Breast epithelium (tissue), 4 donors: ENCODE measurements around the gene MARCKS. TPM values are rescaled to one million over a fixed set of nuclear protein-coding genes. Genes with fewer than 3 reads are reported as not detected.

ENCODE experiments used
- DNase-seq, 2 donors: peaks; one replicate each; pipeline ENCODE4 v3.0.0-alpha.2; 2019; ENCODE audit warnings: low spot score in 2 of 2
- H3K27ac ChIP-seq, 2 donors: fragments of 200-600 bp; sonication (generic) in 1 of 2; one replicate each; pipeline ENCODE4 v1.5.1; 2016 to 2019; ENCODE audit warnings: mild to moderate bottlenecking in 1 of 2
- H3K27me3 ChIP-seq, 2 donors: fragments of 200-600 bp; sonication (generic) in 1 of 2; one replicate each; pipeline versions ENCODE4 v1.5.1 to v1.6.0; 2017 to 2019; ENCODE audit warnings: control low read depth in 1 of 2, mild to moderate bottlenecking in 1 of 2
- H3K36me3 ChIP-seq: fragments of 200-600 bp; one replicate; pipeline ENCODE4 v1.5.1; 2019
- H3K4me1 ChIP-seq, 2 donors: fragments of 200-600 bp; sonication (generic); one replicate each; pipeline ENCODE4 v1.5.1; 2016 to 2019; ENCODE audit warnings: control low read depth in 1 of 2
- H3K4me3 ChIP-seq, 3 donors: fragments of 200-600 bp; sonication (generic); 1 replicate in 2 of 3; 2 replicates in 1 of 3; pipeline ENCODE4 v1.5.1; 2016 to 2019; ENCODE audit warnings: mild to moderate bottlenecking in 3 of 3, moderate library complexity in 2 of 3
- H3K9me3 ChIP-seq, 2 donors: fragments of 200-600 bp; sonication (generic) in 1 of 2; one replicate each; pipeline ENCODE4 v1.5.1; 2016 to 2019; ENCODE audit warnings: control low read depth in 1 of 2
- CTCF ChIP-seq, 3 donors: fragments of 450-650 bp; IDR thresholded peaks; one replicate each; pipeline ENCODE4 v1.5.1; 2016 to 2017; ENCODE audit warnings: antibody characterized with exemption in 3 of 3, mild to moderate bottlenecking in 3 of 3, moderate library complexity in 3 of 3
- POLR2A ChIP-seq: fragments of 450-650 bp; IDR thresholded peaks from one replicate; pipeline ENCODE4 v1.6.1; 2016; ENCODE audit warnings: antibody characterized with exemption, mild to moderate bottlenecking, moderate library complexity
- POLR2AphosphoS5 ChIP-seq, 3 donors: sonication (generic); formaldehyde crosslinking; IDR thresholded peaks; one replicate each; pipeline ENCODE4 v1.6.1; 2017; ENCODE audit warnings: antibody characterized with exemption in 3 of 3
- intact Hi-C: fragments of 100-400 bp; cut with DNase I; formaldehyde crosslinking; loops from one replicate; pipeline ENCODE4 v1.15.1; 2023; ENCODE audit warnings: low total_unique reads
- total RNA-seq, 3 donors: library from RNA; depleted of rRNA; stranded (reverse); fragments of >200 nt; gene quantifications; one replicate each; pipeline ENCODE4 v1.1.0, GENCODE V29; 2016

Gene MARCKS
- total RNA-seq, 3 donors from 2014 or later = 19.8 to 54.4 (median 50.8) TPM

- TF ChIP-seq POLR2A (no peak), POLR2AphosphoS5 (IDR thresholded peaks at IDR 0.05) (no peak)
- Histone ChIP-seq H3K9me3 (no peaks in the 10 kb centered on the region), H3K36me3 (no peaks in the 10 kb centered on the region), H3K27me3 (no peaks in the 10 kb centered on the region), H3K4me3 (no peak overlapping the region), H3K27ac (no peak overlapping the region), H3K4me1 (peaks cover 0 to 11% of the 10 kb centered on the region in 2 donors)
- intact Hi-C loops = no loop called here
- DNase-seq = no peak
Observed at GRCh38 chr6:113828984-113829695, 28.0 kb upstream of the MARCKS start.

- H3K4me3 ChIP-seq = no peak overlapping the region
- H3K36me3 ChIP-seq = no peaks in the 10 kb centered on the region
- H3K27ac ChIP-seq = no peak overlapping the region
- H3K9me3 ChIP-seq = no peaks in the 10 kb centered on the region
- intact Hi-C loops = no loop called here
- TF ChIP-seq CTCF (IDR thresholded peaks at IDR 0.05) = no peak
- peaks cover 0 to 11% of the 10 kb centered on the region in 2 donors for H3K4me1 ChIP-seq
- DNase-seq = no peak
- H3K27me3 ChIP-seq = no peaks in the 10 kb centered on the region
Observed at GRCh38 chr6:113829696-113830045, 27.5 kb upstream of the MARCKS start.

- no peak for DNase-seq
- Histone ChIP-seq H3K9me3 (no peaks in the 10 kb centered on the region), H3K4me1 (peaks cover 0 to 11% of the 10 kb centered on the region in 2 donors), H3K27me3 (no peaks in the 10 kb centered on the region), H3K27ac (no peak overlapping the region), H3K4me3 (no peak overlapping the region), H3K36me3 (no peaks in the 10 kb centered on the region)
- TF ChIP-seq POLR2A = no peak
- no peak for TF ChIP-seq CTCF (IDR thresholded peaks at IDR 0.05)
- no peak for TF ChIP-seq POLR2AphosphoS5 (IDR thresholded peaks at IDR 0.05)
- intact Hi-C loops = no loop called here
Observed at GRCh38 chr6:113830140-113830539, 27.0 kb upstream of the MARCKS start.

- H3K27ac ChIP-seq = no peak overlapping the region
- no peak for TF ChIP-seq POLR2A
- TF ChIP-seq CTCF (IDR thresholded peaks at IDR 0.05) = no peak
- no peak for TF ChIP-seq POLR2AphosphoS5 (IDR thresholded peaks at IDR 0.05)
- H3K9me3 ChIP-seq = no peaks in the 10 kb centered on the region
- no peaks in the 10 kb centered on the region for H3K4me1 ChIP-seq
- H3K4me3 ChIP-seq = no peak overlapping the region
- H3K27me3 ChIP-seq = no peaks in the 10 kb centered on the region
- no peaks in the 10 kb centered on the region for H3K36me3 ChIP-seq
- intact Hi-C loops = no loop called here
- no peak for DNase-seq
Observed at GRCh38 chr6:113833537-113833936, 23.6 kb upstream of the MARCKS start.

GRCh38 chr6:113837170-113837569, 20.0 kb upstream of the MARCKS start:
- intact Hi-C loops = no loop called here
- DNase-seq = no peak
- TF ChIP-seq POLR2AphosphoS5 (IDR thresholded peaks at IDR 0.05) (no peak), CTCF (IDR thresholded peaks at IDR 0.05) (no peak), POLR2A (no peak)

More at GRCh38 chr6:113837170-113837569, 20.0 kb upstream of the MARCKS start:
- no peaks in the 10 kb centered on the region for H3K4me1 ChIP-seq
- H3K9me3 ChIP-seq = no peaks in the 10 kb centered on the region
- H3K4me3 ChIP-seq = no peak overlapping the region
- no peaks in the 10 kb centered on the region for H3K36me3 ChIP-seq
- H3K27me3 ChIP-seq = no peaks in the 10 kb centered on the region
- H3K27ac ChIP-seq = no peak overlapping the region
